HG02840 (cell line): Measurements from ENCODE around the gene LPCAT3.
A peak's percentile ranks its signal among the peaks of the same experiment; 100 is the strongest.
"Not testable (repeated sequence)": the region's sequence is repeated elsewhere in the genome, so short reads cannot be mapped to it uniquely, and the experiment has no call there.

Source experiments
- ATAC-seq: cut with Tn5 transposase; IDR thresholded peaks from one replicate; pipeline ENCODE4 v1.9.1; 2021; ENCODE audit warnings: mild to moderate bottlenecking, moderate library complexity, moderate number of reproducible peaks; ENCODE audit not compliant: unreplicated experiment, low FRiP score

Gene LPCAT3

GRCh38 chr12:7018350-7019042, at the start of gene LPCAT3:
LPCAT3 (minus strand) TSS chr12:7018476; CDS start chr12:7018424, 52 bp downstream.
- ATAC-seq, result peak; percentile 94

- no peak for ATAC-seq
Measured at GRCh38 chr12:7067096-7067495, 48.8 kb upstream of the LPCAT3 start.

- no peak for ATAC-seq
Measured at GRCh38 chr12:7066596-7066995, 48.3 kb upstream of the LPCAT3 start.

- no peak for ATAC-seq
Measured at GRCh38 chr12:7065073-7065623, 46.9 kb upstream of the LPCAT3 start.

- ATAC-seq, result no peak
Measured at GRCh38 chr12:7064516-7064915, 46.2 kb upstream of the LPCAT3 start.

GRCh38 chr12:7061596-7061995, 43.3 kb upstream of the LPCAT3 start:
- no peak for ATAC-seq

GRCh38 chr12:7061138-7061537, 42.9 kb upstream of the LPCAT3 start:
- ATAC-seq, result no peak

GRCh38 chr12:7060353-7060954, 42.2 kb upstream of the LPCAT3 start, which contains the start of gene C1S:
C1S (plus strand) TSS chr12:7060718; CDS start chr12:7061913, 1,195 bp downstream.
- no peak for ATAC-seq

GRCh38 chr12:7059780-7060179, 41.5 kb upstream of the LPCAT3 start:
- no peak for ATAC-seq

GRCh38 chr12:7058850-7059395, 40.6 kb upstream of the LPCAT3 start:
- ATAC-seq, result no peak

GRCh38 chr12:7058163-7058845, 40.0 kb upstream of the LPCAT3 start:
- ATAC-seq, result no peak

- ATAC-seq, result not testable (repeated sequence)
Measured at GRCh38 chr12:7055736-7056135, 37.5 kb upstream of the LPCAT3 start.

- ATAC-seq, result no peak
Measured at GRCh38 chr12:7054925-7055324, 36.6 kb upstream of the LPCAT3 start.

GRCh38 chr12:7049973-7050372, 31.7 kb upstream of the LPCAT3 start:
- ATAC-seq, result not testable (repeated sequence)

- not testable (repeated sequence) for ATAC-seq
Measured at GRCh38 chr12:7049445-7049951, 31.2 kb upstream of the LPCAT3 start.

GRCh38 chr12:7047306-7047705, 29.0 kb upstream of the LPCAT3 start:
- ATAC-seq, result no peak

GRCh38 chr12:7046383-7047105, 28.3 kb upstream of the LPCAT3 start:
- no peak for ATAC-seq

GRCh38 chr12:7045913-7046312, 27.6 kb upstream of the LPCAT3 start:
- ATAC-seq, result no peak

- ATAC-seq, result no peak
Measured at GRCh38 chr12:7042842-7043241, 24.6 kb upstream of the LPCAT3 start.

GRCh38 chr12:7039403-7039802, 21.1 kb upstream of the LPCAT3 start:
- no peak for ATAC-seq
